HepG2 (cell line): ENCODE data around the gene SKP1. TPM values are rescaled to one million over a fixed set of nuclear protein-coding genes. Genes with fewer than 3 reads are reported as not detected.

Experiments
- BRD4 ChIP-seq: sonication (generic); formaldehyde crosslinking; IDR thresholded peaks from 2 replicates; pipeline ENCODE4 v1.4.0; 2020; ENCODE audit warnings: missing genetic modification reagents
- EED ChIP-seq: sonication (generic); formaldehyde crosslinking; IDR thresholded peaks from 2 replicates; pipeline ENCODE4 v1.5.0; 2020; ENCODE audit warnings: mild to moderate bottlenecking, missing genetic modification reagents
- NAIF1 ChIP-seq: sonication (generic); formaldehyde crosslinking; IDR thresholded peaks from 2 replicates; pipeline ENCODE4 v1.5.0; 2020; ENCODE audit warnings: mild to moderate bottlenecking, missing genetic modification reagents, borderline replicate concordance
- POLR2AphosphoS5 ChIP-seq: IDR thresholded peaks from 2 replicates; pipeline ENCODE4 v1.6.1; 2012; ENCODE audit warnings: low read depth, low read length
- TEAD3 ChIP-seq: optimal IDR thresholded peaks from 2 replicates; pipeline ENCODE3; 2016; ENCODE audit warnings: borderline replicate concordance
- ZNF556 ChIP-seq: sonication (generic); formaldehyde crosslinking; IDR thresholded peaks from 2 replicates; pipeline ENCODE4 v1.4.0; 2020; ENCODE audit warnings: mild to moderate bottlenecking, missing genetic modification reagents, borderline replicate concordance
- ZNF558 ChIP-seq: sonication (generic); formaldehyde crosslinking; IDR thresholded peaks from 2 replicates; pipeline ENCODE4 v1.9.0; 2022; ENCODE audit warnings: mild to moderate bottlenecking, missing genetic modification reagents, borderline replicate concordance
- ZNF563 ChIP-seq: sonication (generic); formaldehyde crosslinking; IDR thresholded peaks from 2 replicates; pipeline ENCODE4 v1.8.0; 2022; ENCODE audit warnings: mild to moderate bottlenecking, moderate library complexity, missing genetic modification reagents
- ZNF691 ChIP-seq: sonication (generic); formaldehyde crosslinking; IDR thresholded peaks from 2 replicates; pipeline ENCODE4 v1.4.0; 2020; ENCODE audit warnings: missing genetic modification reagents, low read depth, mild to moderate bottlenecking, borderline replicate concordance
- ZSCAN5A ChIP-seq: sonication (generic); formaldehyde crosslinking; IDR thresholded peaks from 2 replicates; pipeline ENCODE4 v1.8.0; 2022; ENCODE audit warnings: mild to moderate bottlenecking, missing genetic modification reagents, borderline replicate concordance
- polyA plus RNA-seq, 8 experiments: library from polyadenylated mRNA; depleted of rRNA in 3 of 8; stranded (reverse) in 7 of 8; unstranded in 1 of 8; fragments of >200 nt; fragmentation: Illumina TruSeq in 4 of 8; extraction: Trizol in 4 of 8; gene quantifications; 2 replicates each; pipeline versions ENCODE4 v1.2.1 to v1.2.3, GENCODE V29; 2011 to 2016; ENCODE audit warnings: low read depth in 4 of 8, missing spikeins in 1 of 8, mixed read lengths in 1 of 8; ENCODE audit not compliant: insufficient read depth in 1 of 8
- total RNA-seq, 5 experiments: library from RNA; depleted of rRNA; stranded (reverse); fragments of >200 nt; fragmentation: Illumina TruSeq; extraction: Trizol; gene quantifications; 2 replicates each; pipeline ENCODE4 v1.2.3, GENCODE V29; 2016; ENCODE audit warnings: low read depth in 1 of 5
- TF ChIP-seq, protein P1 (sequence below): sonication (generic); formaldehyde crosslinking; IDR thresholded peaks from one replicate; pipeline ENCODE4 v1.5.1; 2020; ENCODE audit warnings: mild to moderate bottlenecking, missing genetic modification reagents; ENCODE audit errors: not compliant biosample characterization
- TF ChIP-seq, protein P2 (sequence below): sonication (generic); formaldehyde crosslinking; IDR thresholded peaks from 2 replicates; pipeline ENCODE4 v1.5.0; 2020; ENCODE audit warnings: missing genetic modification reagents, mild to moderate bottlenecking, borderline replicate concordance
- TF ChIP-seq, protein P3 (sequence below): IDR thresholded peaks from 2 replicates; pipeline ENCODE4 v1.6.1; 2016; ENCODE audit warnings: low read depth, control low read depth

SKP1 gene
- total and polyA plus RNA-seq, 2 of the 13 experiments (the other 11 are each of a cell fraction or from before 2014, with no cell fraction given), result 134 to 340 TPM

DNA sequence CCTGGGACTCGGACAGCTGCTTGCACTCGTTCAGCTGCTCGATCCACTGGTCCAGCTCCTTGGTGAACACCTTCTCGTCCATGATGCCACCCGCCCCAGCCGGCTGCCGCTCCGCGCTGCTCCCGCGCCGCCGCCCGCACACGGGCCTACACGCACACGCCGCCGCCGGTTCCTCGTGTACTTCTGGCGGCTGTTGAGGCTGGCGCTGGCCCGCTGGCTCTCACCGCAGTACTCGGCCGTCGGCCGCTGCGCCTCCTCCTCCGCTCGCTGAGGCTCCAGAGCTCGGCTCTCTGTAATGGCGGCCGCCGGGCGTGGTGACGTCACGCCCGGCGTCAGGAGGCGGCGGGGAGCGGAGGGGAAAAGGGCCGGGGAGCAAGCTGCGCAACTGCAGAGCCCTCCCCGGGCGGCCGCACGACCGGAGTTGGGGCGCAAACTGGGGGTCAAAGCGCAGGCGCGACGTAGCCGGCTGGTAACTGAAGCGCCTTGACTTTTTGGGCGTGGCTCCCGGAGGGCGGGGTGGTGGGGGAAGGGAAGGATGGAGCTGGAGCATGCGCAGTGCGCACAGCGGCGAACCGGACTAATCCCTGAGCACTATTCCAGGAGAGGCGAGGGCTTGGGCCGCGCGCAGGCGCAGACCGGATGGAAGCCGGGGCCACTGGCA, 49.2 kb upstream of the SKP1 start, which contains the start of gene PPP2CA (continued):
- TF ChIP-seq, protein P1, sequence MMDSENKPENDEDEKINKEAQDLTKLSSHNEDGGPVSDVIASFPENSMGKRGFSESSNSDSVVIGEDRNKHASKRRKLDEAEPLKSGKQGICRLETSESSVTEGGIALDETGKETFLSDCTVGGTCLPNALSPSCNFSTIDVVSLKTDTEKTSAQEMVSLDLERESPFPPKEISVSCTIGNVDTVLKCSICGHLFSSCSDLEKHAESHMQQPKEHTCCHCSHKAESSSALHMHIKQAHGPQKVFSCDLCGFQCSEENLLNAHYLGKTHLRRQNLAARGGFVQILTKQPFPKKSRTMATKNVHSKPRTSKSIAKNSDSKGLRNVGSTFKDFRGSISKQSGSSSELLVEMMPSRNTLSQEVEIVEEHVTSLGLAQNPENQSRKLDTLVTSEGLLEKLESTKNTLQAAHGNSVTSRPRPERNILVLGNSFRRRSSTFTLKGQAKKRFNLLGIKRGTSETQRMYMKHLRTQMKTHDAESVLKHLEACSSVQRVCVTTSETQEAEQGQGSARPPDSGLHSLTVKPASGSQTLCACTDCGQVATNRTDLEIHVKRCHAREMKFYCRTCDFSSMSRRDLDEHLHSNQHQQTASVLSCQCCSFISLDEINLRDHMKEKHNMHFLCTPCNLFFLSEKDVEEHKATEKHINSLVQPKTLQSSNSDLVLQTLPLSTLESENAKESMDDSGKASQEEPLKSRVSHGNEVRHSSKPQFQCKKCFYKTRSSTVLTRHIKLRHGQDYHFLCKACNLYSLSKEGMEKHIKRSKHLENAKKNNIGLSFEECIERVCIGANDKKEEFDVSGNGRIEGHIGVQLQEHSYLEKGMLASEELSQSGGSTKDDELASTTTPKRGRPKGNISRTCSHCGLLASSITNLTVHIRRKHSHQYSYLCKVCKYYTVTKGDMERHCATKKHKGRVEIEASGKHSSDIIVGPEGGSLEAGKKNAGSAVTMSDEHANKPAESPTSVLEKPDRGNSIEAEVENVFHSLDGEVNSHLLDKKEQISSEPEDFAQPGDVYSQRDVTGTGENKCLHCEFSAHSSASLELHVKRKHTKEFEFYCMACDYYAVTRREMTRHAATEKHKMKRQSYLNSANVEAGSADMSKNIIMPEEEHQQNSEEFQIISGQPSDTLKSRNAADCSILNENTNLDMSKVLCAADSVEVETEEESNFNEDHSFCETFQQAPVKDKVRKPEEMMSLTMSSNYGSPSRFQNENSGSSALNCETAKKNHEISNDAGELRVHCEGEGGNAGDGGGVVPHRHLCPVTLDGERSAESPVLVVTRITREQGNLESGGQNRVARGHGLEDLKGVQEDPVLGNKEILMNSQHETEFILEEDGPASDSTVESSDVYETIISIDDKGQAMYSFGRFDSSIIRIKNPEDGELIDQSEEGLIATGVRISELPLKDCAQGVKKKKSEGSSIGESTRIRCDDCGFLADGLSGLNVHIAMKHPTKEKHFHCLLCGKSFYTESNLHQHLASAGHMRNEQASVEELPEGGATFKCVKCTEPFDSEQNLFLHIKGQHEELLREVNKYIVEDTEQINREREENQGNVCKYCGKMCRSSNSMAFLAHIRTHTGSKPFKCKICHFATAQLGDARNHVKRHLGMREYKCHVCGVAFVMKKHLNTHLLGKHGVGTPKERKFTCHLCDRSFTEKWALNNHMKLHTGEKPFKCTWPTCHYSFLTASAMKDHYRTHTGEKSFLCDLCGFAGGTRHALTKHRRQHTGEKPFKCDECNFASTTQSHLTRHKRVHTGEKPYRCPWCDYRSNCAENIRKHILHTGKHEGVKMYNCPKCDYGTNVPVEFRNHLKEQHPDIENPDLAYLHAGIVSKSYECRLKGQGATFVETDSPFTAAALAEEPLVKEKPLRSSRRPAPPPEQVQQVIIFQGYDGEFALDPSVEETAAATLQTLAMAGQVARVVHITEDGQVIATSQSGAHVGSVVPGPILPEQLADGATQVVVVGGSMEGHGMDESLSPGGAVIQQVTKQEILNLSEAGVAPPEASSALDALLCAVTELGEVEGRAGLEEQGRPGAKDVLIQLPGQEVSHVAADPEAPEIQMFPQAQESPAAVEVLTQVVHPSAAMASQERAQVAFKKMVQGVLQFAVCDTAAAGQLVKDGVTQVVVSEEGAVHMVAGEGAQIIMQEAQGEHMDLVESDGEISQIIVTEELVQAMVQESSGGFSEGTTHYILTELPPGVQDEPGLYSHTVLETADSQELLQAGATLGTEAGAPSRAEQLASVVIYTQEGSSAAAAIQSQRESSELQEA, result peak; percentile 4
- TF ChIP-seq ZNF556 (CRISPR knock-in tag) (peak; percentile 56; the same call in 1 of the 2 replicates), TEAD3 (CRISPR knock-in tag) (peak; percentile 19), EED (CRISPR knock-in tag) (peak; percentile 83; the same call in 1 of the 2 replicates), NAIF1 (CRISPR knock-in tag) (peak; percentile 61; the same call in 1 of the 2 replicates), BRD4 (CRISPR knock-in tag) (peak; percentile 87), ZSCAN5A (no peak; the same call in 1 of the 2 replicates), ZNF558 (CRISPR knock-in tag) (peak; percentile 44; the same call in 1 of the 2 replicates), ZNF563 (CRISPR knock-in tag) (no peak), ZNF691 (CRISPR knock-in tag) (peak; percentile 94), POLR2AphosphoS5 (peak; percentile 73)
- TF ChIP-seq, protein P2, sequence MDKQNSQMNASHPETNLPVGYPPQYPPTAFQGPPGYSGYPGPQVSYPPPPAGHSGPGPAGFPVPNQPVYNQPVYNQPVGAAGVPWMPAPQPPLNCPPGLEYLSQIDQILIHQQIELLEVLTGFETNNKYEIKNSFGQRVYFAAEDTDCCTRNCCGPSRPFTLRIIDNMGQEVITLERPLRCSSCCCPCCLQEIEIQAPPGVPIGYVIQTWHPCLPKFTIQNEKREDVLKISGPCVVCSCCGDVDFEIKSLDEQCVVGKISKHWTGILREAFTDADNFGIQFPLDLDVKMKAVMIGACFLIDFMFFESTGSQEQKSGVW (CRISPR knock-in tag), result no peak
- TF ChIP-seq, protein P3, sequence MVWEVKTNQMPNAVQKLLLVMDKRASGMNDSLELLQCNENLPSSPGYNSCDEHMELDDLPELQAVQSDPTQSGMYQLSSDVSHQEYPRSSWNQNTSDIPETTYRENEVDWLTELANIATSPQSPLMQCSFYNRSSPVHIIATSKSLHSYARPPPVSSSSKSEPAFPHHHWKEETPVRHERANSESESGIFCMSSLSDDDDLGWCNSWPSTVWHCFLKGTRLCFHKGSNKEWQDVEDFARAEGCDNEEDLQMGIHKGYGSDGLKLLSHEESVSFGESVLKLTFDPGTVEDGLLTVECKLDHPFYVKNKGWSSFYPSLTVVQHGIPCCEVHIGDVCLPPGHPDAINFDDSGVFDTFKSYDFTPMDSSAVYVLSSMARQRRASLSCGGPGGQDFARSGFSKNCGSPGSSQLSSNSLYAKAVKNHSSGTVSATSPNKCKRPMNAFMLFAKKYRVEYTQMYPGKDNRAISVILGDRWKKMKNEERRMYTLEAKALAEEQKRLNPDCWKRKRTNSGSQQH (CRISPR knock-in tag), result no peak; the same call in 1 of the 2 replicates
